Duodenal mucosa (tissue), 2 donors: ENCODE data around the gene MRPL27.

ENCODE experiments used
- H3K27ac ChIP-seq: one replicate; pipeline ENCODE4 v1.7.0; 2013; ENCODE audit warnings: low read depth, low read length
- H3K27me3 ChIP-seq, 2 donors: one replicate each; pipeline ENCODE4 v1.7.0; 2013; ENCODE audit warnings: low read length in 2 of 2, control low read depth in 1 of 2; ENCODE audit not compliant: insufficient read depth in 2 of 2, control insufficient read depth in 1 of 2
- H3K36me3 ChIP-seq, 2 donors: one replicate each; pipeline ENCODE4 v1.7.0; 2013; ENCODE audit warnings: low read length in 2 of 2, control low read depth in 1 of 2; ENCODE audit not compliant: insufficient read depth in 2 of 2, control insufficient read depth in 1 of 2
- H3K4me1 ChIP-seq, 2 donors: one replicate each; pipeline ENCODE4 v1.7.0; 2013; ENCODE audit warnings: low read length in 2 of 2, control low read depth in 1 of 2; ENCODE audit not compliant: insufficient read depth in 2 of 2, control insufficient read depth in 1 of 2
- H3K4me3 ChIP-seq, 2 donors: one replicate each; pipeline ENCODE4 v1.7.0; 2013; ENCODE audit warnings: low read length in 2 of 2, low read depth in 1 of 2
- H3K9ac ChIP-seq, 2 donors: one replicate each; pipeline ENCODE4 v1.7.0; 2013; ENCODE audit warnings: low read length in 2 of 2, low read depth in 1 of 2
- H3K9me3 ChIP-seq, 2 donors: one replicate each; pipeline ENCODE4 v1.7.0; 2013; ENCODE audit warnings: low read length in 2 of 2, control low read depth in 1 of 2; ENCODE audit not compliant: control insufficient read depth in 1 of 2

The MRPL27 gene

DNA sequence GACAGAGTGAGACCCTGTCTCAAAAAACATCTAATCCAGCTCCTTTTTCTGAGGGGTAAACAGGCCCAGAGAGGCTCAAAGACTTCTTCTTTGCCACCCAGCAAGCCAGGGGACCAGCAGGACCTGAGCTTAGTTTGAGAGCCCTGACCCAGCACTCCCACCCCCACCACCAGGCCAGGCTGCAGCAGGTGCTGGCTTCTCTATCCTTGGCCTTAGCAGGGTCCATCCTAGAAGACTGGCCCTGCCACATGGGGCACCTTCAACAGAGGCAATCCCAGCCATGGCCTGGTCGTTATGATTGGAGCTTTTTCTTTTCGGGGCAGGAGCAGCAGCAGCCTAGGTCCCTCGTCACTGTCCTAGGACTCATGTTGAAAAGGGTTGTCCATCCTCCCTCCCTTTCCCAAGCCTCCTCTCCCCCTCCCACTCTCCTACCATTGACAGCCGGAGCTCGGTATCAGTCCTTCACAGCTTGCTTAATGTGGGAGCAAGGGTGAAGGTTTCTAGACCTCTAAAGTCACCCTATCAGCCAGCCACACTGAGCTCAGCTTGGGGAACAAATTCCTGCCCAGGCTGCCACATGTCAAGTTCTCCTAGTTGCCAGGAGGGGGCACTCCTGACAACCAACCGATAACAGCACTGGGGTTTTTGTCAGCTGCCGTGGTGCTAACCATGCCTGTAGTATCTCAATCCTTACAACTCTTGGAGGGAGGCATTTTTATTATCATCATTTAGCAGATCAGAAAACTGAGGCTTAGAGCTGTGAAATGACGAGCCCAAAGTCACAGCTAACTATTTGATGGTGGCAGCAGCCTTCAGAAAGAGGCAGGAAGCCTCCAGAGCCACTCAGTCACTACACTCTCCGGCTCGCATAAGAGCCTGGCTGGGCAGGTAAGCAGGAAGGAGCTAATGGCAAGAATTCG is 11.2 kb downstream of the MRPL27 start:
- H3K9ac ChIP-seq = no peak overlapping the region
- no peak overlapping the region for H3K27ac ChIP-seq
- peaks cover 7 to 12% of the 10 kb centered on the region in 2 donors for H3K4me1 ChIP-seq
- no peaks in the 10 kb centered on the region for H3K27me3 ChIP-seq
- peaks cover 14 to 48% of the 10 kb centered on the region in 2 donors for H3K36me3 ChIP-seq
- H3K4me3 ChIP-seq = no peak overlapping the region
- H3K9me3 ChIP-seq = no peaks in the 10 kb centered on the region

- H3K27me3 ChIP-seq = no peaks in the 10 kb centered on the region
- H3K27ac ChIP-seq = no peak overlapping the region
- no peak overlapping the region for H3K9ac ChIP-seq
- H3K4me3 ChIP-seq = no peak overlapping the region
- no peaks in the 10 kb centered on the region for H3K9me3 ChIP-seq
- H3K36me3 ChIP-seq = peaks cover 20 to 49% of the 10 kb centered on the region in 2 donors
- H3K4me1 ChIP-seq = peaks cover 7 to 12% of the 10 kb centered on the region in 2 donors
These were observed 12.4 kb downstream of the MRPL27 start for GRCh38 chr17:50360486-50361115.

DNA sequence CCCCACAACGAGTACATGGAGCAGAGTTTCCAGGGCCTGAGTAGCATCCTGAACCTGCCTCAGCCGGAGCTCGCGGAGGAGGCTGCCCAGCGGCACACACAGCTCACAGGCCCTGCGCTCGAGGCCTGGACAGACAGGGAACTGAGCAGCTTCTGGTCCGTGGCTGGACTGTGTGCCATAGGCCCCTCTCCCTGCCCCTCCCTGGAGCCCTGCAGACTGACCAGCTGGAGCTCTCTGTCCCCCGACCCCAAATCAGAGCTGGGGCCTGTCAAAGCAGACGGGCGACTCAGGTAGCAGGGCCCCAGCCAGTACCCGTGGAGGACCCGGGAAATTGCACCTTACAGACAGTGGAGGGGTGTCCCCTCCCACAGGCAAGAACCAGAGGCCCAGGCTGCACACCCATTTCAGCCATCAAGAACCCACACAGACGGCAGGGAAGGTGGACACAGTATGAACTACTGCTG is 13.0 kb downstream of the MRPL27 start:
- Histone ChIP-seq H3K27me3 (no peaks in the 10 kb centered on the region), H3K27ac (no peak overlapping the region), H3K9me3 (no peaks in the 10 kb centered on the region), H3K4me3 (no peak overlapping the region), H3K4me1 (peaks cover 7 to 12% of the 10 kb centered on the region in 2 donors), H3K9ac (no peak overlapping the region), H3K36me3 (peaks cover 25 to 55% of the 10 kb centered on the region in 2 donors)

DNA sequence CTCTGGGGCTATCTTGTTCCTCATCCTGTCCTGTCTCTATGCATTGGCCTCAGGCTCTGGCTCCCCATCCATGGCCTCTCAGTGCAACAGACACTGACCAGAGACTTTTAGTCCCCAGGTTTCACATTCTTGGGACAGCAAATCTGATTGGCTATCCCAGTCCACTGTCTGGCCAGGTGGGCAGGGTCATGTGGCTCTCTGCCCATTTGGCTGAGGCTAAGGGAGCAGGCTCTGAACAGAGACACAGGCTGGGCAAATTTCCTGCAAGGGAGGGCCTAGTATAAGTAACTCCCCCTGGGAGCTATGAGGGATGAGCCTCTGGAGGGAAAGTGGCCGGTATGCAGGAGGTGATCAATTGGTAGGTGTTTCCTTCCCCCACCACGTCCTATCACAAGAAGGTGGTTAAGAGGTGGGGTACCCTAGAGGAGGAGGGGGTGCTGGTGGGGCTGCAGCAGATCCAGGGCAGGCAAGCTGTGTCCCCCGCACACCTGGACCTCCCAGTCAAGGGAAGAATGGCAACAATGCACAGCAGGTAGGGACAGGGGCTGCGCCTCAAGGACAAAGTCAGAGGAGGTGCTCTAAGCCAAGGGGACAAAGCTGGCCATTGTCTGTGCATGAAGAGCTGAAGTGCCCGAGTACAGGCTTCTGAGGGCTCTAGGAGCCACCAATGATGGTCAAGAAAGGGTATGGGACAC is 13.8 kb downstream of the MRPL27 start:
- Histone ChIP-seq H3K9me3 (no peaks in the 10 kb centered on the region), H3K27me3 (no peaks in the 10 kb centered on the region), H3K4me1 (peaks cover 7 to 9% of the 10 kb centered on the region in 2 donors), H3K36me3 (peaks cover 34 to 58% of the 10 kb centered on the region in 2 donors), H3K4me3 (no peak overlapping the region), H3K9ac (no peak overlapping the region), H3K27ac (no peak overlapping the region)

DNA sequence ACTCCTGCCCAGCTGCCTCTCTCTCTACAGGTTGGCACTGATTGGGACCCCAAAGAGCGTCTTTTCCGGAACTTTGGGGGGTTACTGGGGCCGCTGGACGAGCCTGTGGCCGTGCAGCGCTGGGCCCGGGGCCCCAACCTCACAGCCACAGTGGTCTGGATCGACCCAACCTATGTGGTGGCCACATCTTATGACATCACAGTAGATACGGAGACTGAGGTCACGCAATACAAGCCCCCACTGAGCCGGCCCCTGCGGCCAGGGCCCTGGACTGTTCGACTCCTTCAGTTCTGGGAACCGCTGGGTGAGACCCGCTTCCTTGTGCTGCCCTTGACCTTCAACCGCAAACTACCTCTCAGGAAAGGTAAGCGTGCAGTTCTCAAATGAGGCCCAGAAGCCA is 14.8 kb downstream of the MRPL27 start:
- Histone ChIP-seq H3K36me3 (peaks cover 34 to 66% of the 10 kb centered on the region in 2 donors), H3K9me3 (no peaks in the 10 kb centered on the region), H3K27ac (no peak overlapping the region), H3K9ac (no peak overlapping the region), H3K27me3 (no peaks in the 10 kb centered on the region), H3K4me1 (peaks cover 7% of the 10 kb centered on the region in 2 donors), H3K4me3 (no peak overlapping the region)

DNA sequence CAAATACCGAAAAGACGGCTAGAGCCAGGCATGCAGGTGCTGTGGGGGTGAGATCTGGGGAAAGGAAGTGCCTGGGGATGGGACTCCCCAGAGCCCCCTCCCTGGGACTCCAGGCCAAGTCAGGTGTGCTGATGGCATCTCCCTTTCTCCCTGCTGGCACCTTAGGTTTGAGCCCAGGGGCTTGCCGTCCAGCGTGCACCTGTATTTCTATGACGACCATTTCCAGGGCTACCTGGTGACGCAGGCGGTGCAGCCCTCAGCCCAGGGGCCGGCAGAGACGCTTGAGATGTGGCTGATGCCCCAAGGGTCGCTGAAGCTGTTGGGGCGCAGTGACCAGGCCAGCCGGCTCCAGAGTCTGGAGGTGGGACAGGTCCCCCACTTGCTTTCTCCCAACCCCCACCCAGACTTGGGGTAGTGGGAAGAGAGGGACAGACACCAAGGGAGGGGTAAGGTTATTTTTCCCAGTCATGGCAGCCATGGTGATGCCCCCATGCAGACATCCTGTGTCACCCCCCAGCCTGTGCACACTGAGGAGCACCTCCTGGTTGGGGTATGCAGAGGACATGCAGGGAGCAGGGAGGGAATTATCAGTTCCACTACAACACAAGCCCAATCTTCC is 16.0 kb downstream of the MRPL27 start:
- peaks cover under 1 to 4% of the 10 kb centered on the region in 2 donors for H3K4me1 ChIP-seq
- no peak overlapping the region for H3K27ac ChIP-seq
- peaks cover 34 to 66% of the 10 kb centered on the region in 2 donors for H3K36me3 ChIP-seq
- no peaks in the 10 kb centered on the region for H3K9me3 ChIP-seq
- H3K4me3 ChIP-seq = no peak overlapping the region
- H3K27me3 ChIP-seq = no peaks in the 10 kb centered on the region
- no peak overlapping the region for H3K9ac ChIP-seq

DNA sequence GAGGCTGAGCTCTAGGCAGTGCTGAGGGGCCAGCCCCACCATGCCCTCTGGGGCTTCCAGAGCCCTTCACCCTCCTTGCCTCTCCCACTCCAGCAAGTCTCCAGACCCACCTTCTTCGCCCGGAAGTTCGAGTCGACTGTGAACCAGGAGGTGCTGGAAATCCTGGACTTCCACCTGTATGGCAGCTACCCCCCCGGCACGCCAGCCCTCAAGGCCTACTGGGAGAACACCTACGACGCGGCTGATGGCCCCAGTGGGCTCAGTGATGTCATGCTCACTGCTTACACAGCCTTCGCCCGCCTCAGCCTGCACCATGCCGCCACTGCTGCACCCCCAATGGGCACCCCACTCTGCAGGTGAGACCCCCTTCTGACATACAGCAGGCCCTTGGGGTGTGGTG is 16.6 kb downstream of the MRPL27 start:
- Histone ChIP-seq H3K36me3 (peaks cover 34 to 66% of the 10 kb centered on the region in 2 donors), H3K4me1 (no peaks in the 10 kb centered on the region)

DNA sequence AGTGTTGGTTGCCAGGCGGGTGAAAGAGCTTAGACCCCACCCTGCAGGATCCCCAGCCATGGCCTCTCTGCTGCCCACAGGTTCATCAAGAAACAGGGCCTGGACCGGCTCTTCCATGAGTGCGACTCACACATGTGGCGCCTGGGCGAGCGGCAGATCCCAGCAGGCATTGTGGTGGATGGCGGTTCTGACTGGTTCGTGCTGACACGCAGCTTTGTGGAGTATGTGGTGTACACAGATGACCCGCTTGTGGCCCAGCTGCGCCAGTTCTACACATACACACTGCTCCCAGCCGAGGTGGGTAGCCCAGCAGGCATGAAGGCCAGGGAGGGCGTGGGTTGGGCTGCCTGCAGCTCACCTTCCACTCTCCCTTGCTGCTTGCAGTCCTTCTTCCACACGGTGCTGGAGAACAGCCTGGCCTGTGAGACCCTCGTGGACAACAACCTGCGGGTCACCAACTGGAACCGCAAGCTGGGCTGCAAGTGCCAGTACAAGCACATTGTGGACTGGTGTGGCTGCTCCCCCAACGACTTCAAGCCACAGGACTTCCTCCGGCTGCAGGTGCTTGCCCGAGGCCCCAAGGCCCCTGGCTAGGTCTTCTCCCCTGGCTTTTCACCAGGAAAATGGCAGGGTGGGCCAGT is 17.2 kb downstream of the MRPL27 start:
- no peak overlapping the region for H3K4me3 ChIP-seq
- peaks cover 34 to 66% of the 10 kb centered on the region in 2 donors for H3K36me3 ChIP-seq
- no peak overlapping the region for H3K9ac ChIP-seq
- H3K27ac ChIP-seq = no peak overlapping the region
- no peaks in the 10 kb centered on the region for H3K4me1 ChIP-seq
- no peaks in the 10 kb centered on the region for H3K27me3 ChIP-seq
- H3K9me3 ChIP-seq = no peaks in the 10 kb centered on the region

More for the DNA sequence above, 16.6 kb downstream of the MRPL27 start:
- Histone ChIP-seq H3K4me3 (no peak overlapping the region), H3K9me3 (no peaks in the 10 kb centered on the region), H3K27me3 (no peaks in the 10 kb centered on the region), H3K9ac (no peak overlapping the region), H3K27ac (no peak overlapping the region)

- Histone ChIP-seq H3K9ac (no peak overlapping the region), H3K9me3 (no peaks in the 10 kb centered on the region), H3K27me3 (no peaks in the 10 kb centered on the region), H3K27ac (no peak overlapping the region), H3K4me1 (no peaks in the 10 kb centered on the region), H3K36me3 (peaks cover 34 to 66% of the 10 kb centered on the region in 2 donors), H3K4me3 (no peak overlapping the region)
These were observed 17.7 kb downstream of the MRPL27 start for GRCh38 chr17:50355336-50355700.
